ENCODE results near the gene SHCBP1L.

Gene SHCBP1L

GRCh38 chr1:182952677-182953444, at the start of gene SHCBP1L:
Gene SHCBP1L (minus strand): TSS chr1:182953166. CDS start chr1:182953133, 33 bp downstream.
- DNase-seq (ENCODE audit: low read depth), result no peak

- no peak for DNase-seq (ENCODE audit: low read depth)
Observed at GRCh38 chr1:183002267-183002666, 49.3 kb upstream of the SHCBP1L start.

DNA sequence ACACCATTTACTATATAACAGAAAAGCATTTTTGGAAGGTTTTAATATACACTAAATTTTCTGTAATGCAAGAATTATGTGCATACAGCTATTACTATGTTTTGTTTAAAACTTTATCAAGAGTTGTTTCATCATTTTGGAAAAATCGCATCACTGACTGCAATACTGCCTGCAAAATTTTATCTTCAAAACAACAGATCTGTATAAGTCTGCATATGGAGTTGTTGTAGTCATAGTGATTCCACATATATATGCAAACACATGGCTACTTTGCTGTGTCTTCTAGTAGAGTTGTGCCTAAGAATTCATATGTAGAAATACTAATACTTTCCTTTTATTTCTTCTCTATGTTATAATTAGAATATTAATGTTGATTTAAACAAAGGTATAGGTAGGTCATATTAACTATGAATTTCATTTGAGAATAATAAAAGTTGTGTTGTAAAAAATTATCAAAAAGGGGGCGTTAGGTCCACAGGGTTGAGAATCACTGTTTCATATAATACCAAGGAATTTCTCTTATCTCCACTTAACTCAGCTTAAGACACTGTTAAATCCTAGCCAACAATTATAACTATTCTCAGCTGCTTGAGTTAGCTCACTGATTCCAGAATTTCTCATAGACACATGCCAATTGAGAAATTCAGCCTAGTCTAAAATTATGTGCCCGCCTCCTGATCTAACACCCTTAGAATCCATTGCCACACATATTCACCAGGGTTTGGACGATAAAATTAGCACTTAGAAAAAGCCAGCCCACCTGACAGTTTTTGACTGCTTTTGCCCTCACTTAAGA, 47.4 kb upstream of the SHCBP1L start:
- no peak for DNase-seq (ENCODE audit: low read depth)

GRCh38 chr1:182998482-182998881, 45.5 kb upstream of the SHCBP1L start:
- DNase-seq (ENCODE audit: low read depth), result no peak

DNA sequence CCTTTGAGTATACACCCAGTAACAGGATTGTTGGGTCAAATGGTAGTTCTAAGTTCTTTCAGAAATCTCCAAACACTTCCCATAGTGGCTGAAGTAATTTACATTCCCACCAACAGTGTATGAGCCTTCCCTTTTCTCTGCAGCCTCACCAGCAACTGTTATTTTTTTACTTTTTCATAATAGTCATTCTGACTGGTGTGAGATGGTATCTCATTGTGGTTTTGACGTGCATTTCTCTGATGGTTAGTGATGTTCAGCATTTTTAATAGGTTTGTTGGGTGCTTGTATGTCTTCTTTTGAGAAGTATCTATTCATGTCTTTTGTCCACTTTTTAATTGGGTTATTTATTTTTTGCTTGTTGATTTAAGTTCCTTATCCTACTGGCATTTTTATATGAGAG, 43.9 kb upstream of the SHCBP1L start:
- DNase-seq (ENCODE audit: low read depth), result no peak

GRCh38 chr1:182995894-182996293, 42.9 kb upstream of the SHCBP1L start:
- DNase-seq (ENCODE audit: low read depth), result no peak

DNA sequence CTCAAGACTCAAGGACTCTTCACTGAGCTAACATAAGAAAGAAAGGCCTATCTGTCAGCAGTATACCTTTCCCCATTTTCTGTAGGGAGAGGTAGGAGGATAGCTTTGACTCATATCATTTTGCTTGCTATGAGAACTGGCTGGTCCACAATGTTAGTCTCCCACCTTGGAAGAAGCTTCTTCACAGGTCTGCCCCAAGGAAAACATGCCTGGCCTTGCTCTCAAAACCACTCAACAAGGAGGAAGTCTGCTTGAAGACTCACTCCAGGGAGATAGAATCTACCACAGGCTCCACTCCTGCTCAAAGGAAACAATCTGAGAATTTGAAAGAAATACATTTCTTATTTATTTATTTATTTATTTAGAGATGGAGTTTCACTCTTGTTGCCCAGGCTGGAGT, 40.8 kb upstream of the SHCBP1L start:
- no peak for DNase-seq (ENCODE audit: low read depth)

GRCh38 chr1:182990413-182991144, 37.6 kb upstream of the SHCBP1L start:
- no peak for DNase-seq (ENCODE audit: low read depth)

- no peak for DNase-seq (ENCODE audit: low read depth)
Observed at GRCh38 chr1:182985876-182986275, 32.9 kb upstream of the SHCBP1L start.

DNA sequence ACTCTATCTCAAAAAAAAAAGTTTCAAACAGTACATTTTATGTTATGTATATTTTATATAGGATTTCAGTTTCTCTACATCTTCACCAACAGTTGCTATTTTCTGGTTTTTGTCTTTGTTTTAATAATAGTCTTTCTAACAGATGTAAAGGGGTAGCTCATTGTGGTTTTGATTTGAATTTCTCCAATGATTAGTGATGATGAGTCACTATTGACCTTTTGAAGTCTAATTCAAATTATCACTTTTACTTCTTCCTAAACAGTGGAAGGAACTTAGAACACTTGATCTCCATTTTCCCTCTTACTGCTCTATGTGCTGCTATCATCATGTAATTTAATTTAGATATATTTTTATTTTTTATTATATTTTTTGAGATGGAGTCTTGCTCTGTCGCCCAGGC, 31.7 kb upstream of the SHCBP1L start:
- DNase-seq (ENCODE audit: low read depth), result no peak

DNA sequence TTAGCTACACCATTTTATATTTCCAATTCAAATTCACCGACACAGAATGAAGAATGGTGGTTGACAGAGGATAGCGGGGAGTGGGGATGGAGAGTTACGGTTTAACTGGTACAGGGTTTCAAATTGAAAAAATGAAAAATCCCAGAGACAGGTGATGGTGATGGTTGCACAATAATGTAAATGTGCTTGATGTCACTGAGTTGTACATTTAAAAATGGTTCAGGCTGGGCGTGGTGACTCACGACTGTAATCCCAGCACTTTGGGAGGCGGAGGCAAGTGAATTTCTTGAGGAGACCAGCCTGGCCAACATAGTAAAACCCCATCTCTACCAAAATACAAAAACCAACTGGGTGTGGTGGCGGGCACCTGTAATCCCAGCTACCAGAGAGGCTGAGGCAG, 31.2 kb upstream of the SHCBP1L start:
- no peak for DNase-seq (ENCODE audit: low read depth)

- no peak for DNase-seq (ENCODE audit: low read depth)
Observed at GRCh38 chr1:182978151-182978853, 25.3 kb upstream of the SHCBP1L start.

DNA sequence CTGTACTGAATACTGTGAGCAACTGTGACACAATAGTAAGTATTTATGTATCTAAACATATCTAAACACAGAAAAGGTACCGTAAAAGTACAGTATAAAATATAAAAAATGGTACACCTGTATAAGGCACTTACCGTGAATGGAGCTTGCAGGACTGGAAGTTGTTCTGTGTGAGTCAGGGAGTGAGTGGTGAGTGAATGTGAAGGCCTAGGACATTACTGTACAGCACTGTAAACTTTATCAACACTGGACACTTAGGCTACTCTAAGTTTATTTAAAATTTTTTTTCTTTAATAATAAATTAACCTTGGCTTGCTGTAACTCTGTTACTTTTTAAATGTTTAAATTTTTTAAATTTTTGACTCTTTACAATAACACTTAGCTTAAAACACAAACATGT, 24.5 kb upstream of the SHCBP1L start:
- DNase-seq (ENCODE audit: low read depth), result no peak

- no peak for DNase-seq (ENCODE audit: low read depth)
Observed at GRCh38 chr1:182974506-182975191, 21.7 kb upstream of the SHCBP1L start.

- no peak for DNase-seq (ENCODE audit: low read depth)
Observed at GRCh38 chr1:182972829-182973228, 19.9 kb upstream of the SHCBP1L start.

DNA sequence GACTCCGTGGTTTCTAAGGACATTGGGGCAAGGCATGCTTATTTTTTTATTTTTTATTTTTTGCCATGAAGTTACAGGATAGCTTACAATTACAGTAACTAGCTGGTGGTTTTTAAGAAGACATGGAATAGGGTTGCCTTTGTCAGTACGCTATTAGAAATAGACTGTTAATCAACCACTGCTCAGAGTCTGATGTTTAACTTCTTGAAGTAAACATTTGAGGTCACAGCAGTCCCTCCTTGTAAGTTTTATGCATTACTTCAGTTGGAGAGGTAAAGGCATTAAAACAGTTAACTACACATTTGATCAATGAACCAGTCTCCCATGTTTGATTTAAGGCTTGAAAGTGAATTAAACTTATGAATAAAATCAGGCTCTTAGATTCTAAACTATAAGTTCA, 19.3 kb upstream of the SHCBP1L start:
- DNase-seq (ENCODE audit: low read depth), result no peak

DNA sequence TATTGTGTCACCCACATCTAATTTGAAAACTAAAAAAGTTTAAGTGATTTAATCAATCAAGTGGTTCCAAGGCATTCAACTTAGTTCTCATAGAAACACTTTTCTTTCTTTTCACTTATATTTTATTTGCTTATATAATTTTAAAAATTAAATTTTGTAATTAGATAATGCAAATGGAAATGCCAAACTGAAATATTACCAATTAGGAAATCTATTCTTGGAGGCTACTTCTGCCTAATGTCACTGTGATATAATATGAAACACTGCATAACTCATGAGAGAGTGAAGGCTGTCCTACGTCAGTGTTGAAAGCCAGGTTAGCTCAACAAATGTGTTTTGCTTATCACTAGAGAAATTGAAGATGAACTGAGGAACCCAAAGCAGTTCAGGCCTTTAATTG, 18.3 kb upstream of the SHCBP1L start:
- DNase-seq (ENCODE audit: low read depth), result no peak

- DNase-seq (ENCODE audit: low read depth), result no peak
Observed at GRCh38 chr1:182968836-182969734, 16.1 kb upstream of the SHCBP1L start.

GRCh38 chr1:182968151-182968741, 15.3 kb upstream of the SHCBP1L start:
- no peak for DNase-seq (ENCODE audit: low read depth)

GRCh38 chr1:182965861-182966260, 12.9 kb upstream of the SHCBP1L start:
- DNase-seq (ENCODE audit: low read depth), result no peak
